ENCODE measurements around the gene HSPA8. TPM values are rescaled to one million over a fixed set of nuclear protein-coding genes. Genes with fewer than 3 reads are reported as not detected.

The HSPA8 gene
- polyA plus RNA-seq, 12 donors, result 575 to 1,961 (median 1,737) TPM

GRCh38 chr11:123054301-123055065 lies 7.5 kb downstream of the HSPA8 start:
- peak; percentile 75 for DNase-seq

DNA sequence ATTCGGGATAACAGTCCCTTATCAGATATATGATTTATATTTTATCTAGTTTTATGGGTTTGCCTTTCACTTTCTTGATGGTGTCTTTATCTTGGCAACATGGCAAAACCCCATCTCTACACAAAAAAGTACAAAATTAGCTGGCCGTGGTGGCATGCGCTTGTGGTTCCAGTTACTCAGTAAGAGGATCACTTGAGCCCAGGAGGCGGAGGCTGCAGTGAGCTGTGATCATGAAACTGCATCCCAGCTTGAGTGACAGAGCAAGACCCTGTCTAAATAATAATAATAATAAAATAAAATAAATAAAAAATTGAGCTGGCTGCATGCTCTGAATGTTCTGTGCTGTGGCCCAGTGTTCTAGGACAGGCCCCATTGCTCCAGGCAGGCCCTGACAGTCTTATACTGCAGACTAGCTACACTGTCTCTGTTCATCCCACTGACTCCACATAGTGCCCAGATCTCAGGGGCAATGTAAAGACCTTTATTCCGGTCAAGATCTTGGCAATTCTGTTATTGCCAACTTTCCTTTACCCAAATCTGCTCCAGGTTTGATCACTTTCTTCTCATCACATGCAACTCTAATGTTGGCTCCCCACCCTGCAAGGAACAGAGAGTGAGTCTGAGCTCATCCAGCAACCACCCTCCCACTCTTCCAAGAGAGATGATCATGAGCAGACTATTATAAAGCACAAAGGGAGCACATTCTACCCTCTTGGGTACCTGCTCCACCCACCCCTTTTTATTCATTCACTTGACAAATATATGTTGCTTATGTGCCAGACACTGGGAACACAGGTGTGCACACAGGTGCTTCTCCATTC lies 8.8 kb downstream of the HSPA8 start:
- DNase-seq, result no peak

DNA sequence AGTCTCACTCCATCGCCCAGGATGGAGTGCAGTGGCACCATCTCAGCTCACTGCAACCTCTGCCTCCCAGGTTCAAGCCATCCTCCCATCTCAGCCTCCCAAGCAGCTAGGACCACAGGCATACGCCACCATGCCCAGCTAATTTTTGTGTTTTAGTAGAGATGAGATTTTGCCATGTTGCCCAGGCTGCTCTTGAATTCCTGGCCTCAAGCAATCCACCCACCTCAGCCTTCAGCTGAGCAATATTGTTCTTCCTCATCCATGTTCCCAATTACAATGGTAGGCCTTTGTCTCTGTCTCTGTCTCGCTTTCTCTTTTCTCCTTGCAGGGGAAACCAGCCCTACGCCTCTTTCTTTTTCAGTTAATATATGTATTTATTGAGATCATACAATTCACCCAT lies 10.3 kb downstream of the HSPA8 start:
- DNase-seq, result no peak

DNA sequence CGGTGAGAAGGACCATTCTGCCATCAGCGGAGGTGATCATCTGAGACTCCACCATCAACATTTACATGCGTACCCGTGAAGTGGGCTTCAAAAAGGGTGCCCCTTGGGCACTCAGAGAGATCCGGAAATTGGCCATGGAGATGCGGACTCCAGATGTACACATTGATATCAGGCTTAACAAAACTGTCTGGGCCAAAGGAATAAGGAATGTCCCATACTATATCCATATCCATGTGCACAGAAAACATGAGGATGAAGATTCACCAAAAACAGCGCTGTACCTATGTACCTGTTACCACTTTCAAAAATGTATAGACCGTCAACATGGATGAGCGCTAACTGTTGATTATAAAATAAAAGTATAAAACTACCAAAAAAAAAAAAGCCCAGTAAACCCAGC lies 10.8 kb downstream of the HSPA8 start:
- DNase-seq, result no peak

GRCh38 chr11:123047947-123048293 lies 14.0 kb downstream of the HSPA8 start:
- no peak for DNase-seq

DNA sequence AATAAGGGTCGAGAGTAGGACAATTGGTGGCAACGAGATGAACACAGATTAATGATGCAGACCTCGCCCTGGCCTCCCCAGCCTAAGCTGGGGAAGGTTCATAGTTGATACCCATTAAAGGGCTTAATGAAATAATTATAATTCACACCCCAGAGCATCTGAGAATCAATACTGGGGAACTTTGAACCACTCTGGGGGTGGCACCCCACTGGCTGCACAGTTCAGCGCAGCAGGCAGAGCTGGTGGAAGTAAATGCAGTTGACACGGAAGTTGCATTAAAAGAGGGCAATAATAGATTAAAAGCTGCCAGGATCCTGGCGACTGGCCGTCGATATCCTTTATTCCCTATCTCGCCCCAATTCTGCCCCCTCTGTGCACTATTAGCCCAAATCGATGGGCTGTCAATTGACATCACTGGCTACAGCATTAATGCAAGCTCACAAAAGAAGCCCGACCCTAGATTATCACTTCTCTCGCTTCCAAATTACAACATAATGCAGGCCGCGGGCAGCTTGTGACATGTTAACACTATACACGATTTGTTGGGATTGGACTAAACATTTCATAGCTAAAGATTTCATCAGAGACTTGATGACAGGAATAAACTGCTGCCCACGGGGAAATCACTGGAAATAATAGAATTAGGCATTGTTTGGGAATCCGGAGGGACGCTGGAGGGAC lies 14.5 kb downstream of the HSPA8 start:
- DNase-seq, result no peak

DNA sequence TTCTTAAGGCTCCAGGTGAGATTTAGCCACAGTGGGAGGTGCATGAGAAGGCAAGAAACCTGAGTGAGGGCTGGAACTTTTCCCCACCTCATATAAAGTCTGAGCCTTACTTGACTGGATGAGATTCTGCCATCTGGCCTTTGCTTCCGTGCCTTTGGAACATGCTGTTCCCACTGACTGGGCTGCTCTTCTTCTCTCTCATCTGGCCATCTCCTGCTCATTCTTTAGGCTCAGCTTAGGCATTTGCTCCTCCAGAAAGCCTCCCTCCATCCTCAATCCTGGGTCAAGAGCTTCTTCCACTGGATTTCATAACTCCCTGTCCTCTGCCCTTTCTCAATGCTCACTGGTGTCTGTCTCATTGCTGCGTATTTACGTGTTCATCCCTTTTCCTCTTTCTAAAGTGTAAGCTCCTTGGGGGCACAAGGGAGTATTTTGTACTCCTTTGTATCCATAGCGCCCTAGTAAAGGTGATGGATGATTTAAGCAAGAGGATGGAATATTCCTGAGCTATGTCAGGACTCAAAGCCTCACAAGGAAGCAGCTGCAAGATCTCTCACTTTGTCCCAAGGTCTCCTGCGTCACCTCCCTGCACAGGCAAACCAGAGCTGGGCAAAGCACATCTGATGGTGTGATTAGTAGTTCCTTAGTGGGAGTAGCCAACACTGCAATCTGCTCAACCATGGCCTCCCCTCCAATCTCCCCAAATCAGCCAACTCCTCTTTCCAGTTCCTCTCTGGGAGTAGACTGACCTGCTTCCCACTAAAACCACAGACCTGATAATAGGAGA lies 15.3 kb downstream of the HSPA8 start:
- no peak for DNase-seq

- DNase-seq, result no peak
These were observed 16.8 kb downstream of the HSPA8 start for GRCh38 chr11:123045101-123045500.

DNA sequence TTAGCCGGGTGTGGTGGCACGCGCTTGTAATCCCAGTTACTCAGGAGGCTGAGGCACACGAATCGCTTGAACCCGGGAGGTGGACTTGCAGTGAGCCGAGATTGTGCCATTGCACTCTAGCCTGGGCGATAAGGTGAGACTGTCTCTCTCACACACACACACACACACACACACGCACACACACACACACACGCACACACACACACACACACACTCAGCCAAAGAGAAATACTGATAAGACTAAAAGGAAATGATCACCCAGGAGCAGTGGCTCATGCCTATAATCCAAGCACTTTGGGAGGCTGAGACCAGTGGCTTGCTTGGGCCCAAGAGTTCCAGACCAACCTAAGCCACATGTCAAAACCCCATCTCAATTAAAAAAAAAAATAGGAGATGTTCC lies 20.8 kb downstream of the HSPA8 start:
- no peak for DNase-seq

GRCh38 chr11:123040111-123040432 lies 21.9 kb downstream of the HSPA8 start:
- peak; percentile 56 for DNase-seq

- no peak for DNase-seq
These were observed 26.1 kb downstream of the HSPA8 start for GRCh38 chr11:123035831-123036230.

DNA sequence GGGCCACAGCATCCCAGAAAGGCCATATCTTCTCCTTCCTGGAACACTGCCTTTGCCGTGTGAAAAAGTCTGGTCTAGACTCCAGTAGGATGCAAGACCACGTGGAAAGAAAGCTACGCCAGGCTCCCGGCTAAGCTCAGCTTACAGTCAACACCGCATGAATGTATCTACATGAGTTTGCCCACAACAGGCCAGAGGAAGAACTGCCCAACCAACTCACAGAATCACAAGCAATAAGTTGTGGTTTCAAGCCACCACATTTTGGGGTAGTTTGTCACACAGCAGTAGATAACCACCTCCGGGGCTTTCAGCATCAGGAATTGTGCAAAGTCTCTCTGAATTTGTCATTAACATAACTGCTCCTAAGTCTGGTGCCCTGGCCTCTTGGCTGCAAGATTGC lies 27.3 kb downstream of the HSPA8 start:
- DNase-seq, result no peak

DNA sequence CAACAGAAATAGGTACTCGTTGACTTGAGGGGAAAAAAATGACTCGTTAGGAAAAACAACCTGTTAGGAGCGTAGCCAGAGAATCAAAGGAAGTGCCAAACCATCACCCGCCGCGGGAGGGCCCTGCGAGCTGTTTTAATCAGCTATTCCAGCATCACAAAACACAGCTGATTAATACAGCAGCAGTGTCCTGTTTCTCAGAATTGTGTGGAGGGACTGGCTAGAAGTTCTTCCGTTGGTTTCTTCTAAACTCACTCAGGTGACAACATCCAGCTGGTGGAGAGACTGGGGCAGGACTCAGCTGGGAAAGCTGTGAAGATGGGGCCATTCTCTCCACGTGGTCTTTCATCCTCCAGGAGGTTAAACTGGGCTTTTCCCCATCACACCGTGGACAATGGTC lies 28.0 kb downstream of the HSPA8 start:
- DNase-seq, result no peak

- DNase-seq, result no peak
These were observed 31.4 kb downstream of the HSPA8 start for GRCh38 chr11:123030517-123030916.

- peak; percentile 13 for DNase-seq
These were observed 41.0 kb downstream of the HSPA8 start for GRCh38 chr11:123020968-123021367.

GRCh38 chr11:123018702-123019101 lies 43.2 kb downstream of the HSPA8 start:
- DNase-seq, result no peak

GRCh38 chr11:123011510-123011909 lies 50.4 kb downstream of the HSPA8 start:
- no peak for DNase-seq

Other genes with a start within 250 kb of the HSPA8 start
- gene CRTAM, start 223.6 kb downstream of the HSPA8 start, polyA plus RNA-seq (ENCODE audit: insufficient read length in 12 of 12), result under 1 TPM in 6 of 12 donors, not detected in 6; 0.12 to 0.61 (median 0.19) TPM
- gene JHY, start 179.4 kb downstream of the HSPA8 start, polyA plus RNA-seq (ENCODE audit: insufficient read length in 12 of 12), result 1 to 10 TPM in 10 of 12 donors, not detected in 2; 1.6 to 7.5 (median 1.9) TPM
- not detected for gene BSX, start 80.3 kb downstream of the HSPA8 start, polyA plus RNA-seq (ENCODE audit: insufficient read length in 12 of 12)
- gene CLMP, start 133.1 kb upstream of the HSPA8 start, polyA plus RNA-seq (ENCODE audit: insufficient read length in 12 of 12), result 10 to 100 TPM in 11 of 12 donors, not detected in 1; 12.3 to 53.7 (median 18.8) TPM

All from muscle of arm (tissue), 12 donors.